ENCODE measurements around the gene PYGL. TPM values are rescaled to one million over a fixed set of nuclear protein-coding genes. Genes with fewer than 3 reads are reported as not detected.
"Not testable (repeated sequence)": the region's sequence is repeated elsewhere in the genome, so short reads cannot be mapped to it uniquely, and the experiment has no call there.

The PYGL gene
- total RNA-seq, 1 experiment from 2014 or later, result 174 TPM

- POLR2A ChIA-PET (ENCODE audit: unreplicated experiment), result interaction anchor here (0.6 kb wide), 1 partner anchor 206 kb away, joined by 3 read pairs; no protein-coding TSS in a partner anchor
- no peaks in the 10 kb centered on the region for H3K79me2 ChIP-seq (ENCODE audit: low read length)
- H3K4me3 ChIP-seq (ENCODE audit: low read length), result no peak overlapping the region
- CTCF ChIA-PET, result interaction anchor here (0.6 kb wide), 1 partner anchor 190 kb away, joined by 3 read pairs; no protein-coding TSS in a partner anchor
- no peaks in the 10 kb centered on the region for H3F3A ChIP-seq (ENCODE audit: low read length, unreplicated experiment)
- H3K9ac ChIP-seq (ENCODE audit: low read length), result no peak overlapping the region
- no peaks in the 10 kb centered on the region for H3K27me3 ChIP-seq (ENCODE audit: low read length)
- no peak for TF ChIP-seq EZH2phosphoT487 (IDR thresholded peaks at IDR 0.05; ENCODE audit: borderline replicate concordance, low read length)
- TF ChIP-seq EZH2 (IDR thresholded peaks at IDR 0.05; ENCODE audit: low read length, unreplicated experiment), result no peak
- TF ChIP-seq CTCF (conservative IDR thresholded peaks at IDR 0.05; ENCODE audit: low read depth, low read length), result no peak
- H3K9me3 ChIP-seq (ENCODE audit: low read length), result no peaks in the 10 kb centered on the region
- ATAC-seq (no peak), DNase-seq (no peak)
- H3K4me2 ChIP-seq (ENCODE audit: low read length), result no peak overlapping the region
- no peak overlapping the region for H2AFZ ChIP-seq (ENCODE audit: low read length)
- H3K36me3 ChIP-seq (ENCODE audit: low read depth, low read length), result peaks cover 41% of the 10 kb centered on the region
- H3K9me2 ChIP-seq (replicated peaks; ENCODE audit: low read length), result no peaks in the 10 kb centered on the region
- H3K27ac ChIP-seq (ENCODE audit: low read length), result no peak overlapping the region
- no TSS peak for BruUV-seq (replicated peaks)
- H4K20me1 ChIP-seq (ENCODE audit: low read length), result no peaks in the 10 kb centered on the region
- intact Hi-C loops (cut with micrococcal nuclease), result no loop called here
- no peaks in the 10 kb centered on the region for H3K4me1 ChIP-seq (ENCODE audit: insufficient read depth, low read length)
These were observed 39.6 kb downstream of the PYGL start for GRCh38 chr14:50904719-50905118.

- no peak overlapping the region for H3K4me3 ChIP-seq (ENCODE audit: low read length)
- ATAC-seq (no peak), DNase-seq (no peak)
- H3K27me3 ChIP-seq (ENCODE audit: low read length), result no peaks in the 10 kb centered on the region
- no peak overlapping the region for H3K9ac ChIP-seq (ENCODE audit: low read length)
- no peaks in the 10 kb centered on the region for H3K9me3 ChIP-seq (ENCODE audit: low read length)
- TF ChIP-seq EZH2 (IDR thresholded peaks at IDR 0.05; ENCODE audit: low read length, unreplicated experiment) (no peak), CTCF (conservative IDR thresholded peaks at IDR 0.05; ENCODE audit: low read depth, low read length) (no peak), EZH2phosphoT487 (IDR thresholded peaks at IDR 0.05; ENCODE audit: borderline replicate concordance, low read length) (no peak)
- H4K20me1 ChIP-seq (ENCODE audit: low read length), result no peaks in the 10 kb centered on the region
- H3K27ac ChIP-seq (ENCODE audit: low read length), result no peak overlapping the region
- BruUV-seq (replicated peaks), result TSS peak; percentile 9
- H3F3A ChIP-seq (ENCODE audit: low read length, unreplicated experiment), result no peaks in the 10 kb centered on the region
- intact Hi-C loops (cut with micrococcal nuclease), result no loop called here
- no peaks in the 10 kb centered on the region for H3K79me2 ChIP-seq (ENCODE audit: low read length)
- H3K4me1 ChIP-seq (ENCODE audit: insufficient read depth, low read length), result peaks cover 10% of the 10 kb centered on the region; the same call in 1 of the 2 replicates
- no peak overlapping the region for H2AFZ ChIP-seq (ENCODE audit: low read length)
- peaks cover 17% of the 10 kb centered on the region for H3K36me3 ChIP-seq (ENCODE audit: low read depth, low read length)
- POLR2A ChIA-PET (ENCODE audit: unreplicated experiment), result no interaction called here
- H3K9me2 ChIP-seq (replicated peaks; ENCODE audit: low read length), result no peaks in the 10 kb centered on the region
- CTCF ChIA-PET, result no interaction called here
- H3K4me2 ChIP-seq (ENCODE audit: low read length), result no peak overlapping the region
These were observed 42.9 kb downstream of the PYGL start for GRCh38 chr14:50901361-50901760.

GRCh38 chr14:50897658-50898175 lies 46.6 kb downstream of the PYGL start:
- Histone ChIP-seq H3K4me3 (ENCODE audit: low read length) (no peak overlapping the region), H4K20me1 (ENCODE audit: low read length) (no peaks in the 10 kb centered on the region), H3K79me2 (ENCODE audit: low read length) (no peaks in the 10 kb centered on the region), H3K4me2 (ENCODE audit: low read length) (no peak overlapping the region), H3K27me3 (ENCODE audit: low read length) (no peaks in the 10 kb centered on the region), H3K9me2 (replicated peaks; ENCODE audit: low read length) (no peaks in the 10 kb centered on the region), H3K9me3 (ENCODE audit: low read length) (no peaks in the 10 kb centered on the region), H2AFZ (ENCODE audit: low read length) (no peak overlapping the region), H3K4me1 (ENCODE audit: insufficient read depth, low read length) (peaks cover 10% of the 10 kb centered on the region; the same call in 1 of the 2 replicates), H3K9ac (ENCODE audit: low read length) (no peak overlapping the region), H3K27ac (ENCODE audit: low read length) (no peak overlapping the region), H3F3A (ENCODE audit: low read length, unreplicated experiment) (no peaks in the 10 kb centered on the region), H3K36me3 (ENCODE audit: low read depth, low read length) (no peaks in the 10 kb centered on the region)
- BruUV-seq (replicated peaks), result no TSS peak
- intact Hi-C loops (cut with micrococcal nuclease), result loop anchor here (5.0 kb wide), 1 partner anchor 40 kb away; no protein-coding TSS in a partner anchor
- ChIA-PET POLR2A (ENCODE audit: unreplicated experiment) (no interaction called here), CTCF (no interaction called here)
- ATAC-seq (no peak), DNase-seq (no peak)
- TF ChIP-seq EZH2 (IDR thresholded peaks at IDR 0.05; ENCODE audit: low read length, unreplicated experiment) (no peak), CTCF (conservative IDR thresholded peaks at IDR 0.05; ENCODE audit: low read depth, low read length) (no peak), EZH2phosphoT487 (IDR thresholded peaks at IDR 0.05; ENCODE audit: borderline replicate concordance, low read length) (no peak)

- POLR2A ChIA-PET (ENCODE audit: unreplicated experiment); H3K9ac ChIP-seq (ENCODE audit: low read length); H3K27me3 ChIP-seq (ENCODE audit: low read length); H3K4me3 ChIP-seq (ENCODE audit: low read length); H4K20me1 ChIP-seq (ENCODE audit: low read length); CTCF ChIA-PET; DNase-seq; H3K4me1 ChIP-seq (ENCODE audit: insufficient read depth, low read length); H3K9me3 ChIP-seq (ENCODE audit: low read length); H3K9me2 ChIP-seq (replicated peaks; ENCODE audit: low read length); H2AFZ ChIP-seq (ENCODE audit: low read length); H3F3A ChIP-seq (ENCODE audit: low read length, unreplicated experiment); H3K36me3 ChIP-seq (ENCODE audit: low read depth, low read length); H3K79me2 ChIP-seq (ENCODE audit: low read length); H3K4me2 ChIP-seq (ENCODE audit: low read length): not testable (repeated sequence)
- ATAC-seq, result peak; percentile 11
- intact Hi-C loops (cut with micrococcal nuclease), result loop anchor here (5.0 kb wide), 1 partner anchor 40 kb away; no protein-coding TSS in a partner anchor
- BruUV-seq (replicated peaks), result TSS peak; percentile 54
- peak overlapping the region; percentile 6; the same call in 1 of the 2 replicates for H3K27ac ChIP-seq (ENCODE audit: low read length)
These were observed 47.3 kb downstream of the PYGL start for GRCh38 chr14:50897005-50897404.
